DOHH2 (cell line): ENCODE measurements around the gene MMAB.

Experiments used
- EZH2phosphoT487 ChIP-seq: fragments of 200-600 bp; sonication (generic); IDR thresholded peaks from 2 replicates; pipeline ENCODE4 v1.6.1; 2017; ENCODE audit warnings: borderline replicate concordance, mild to moderate bottlenecking, antibody characterized with exemption, low read length, moderate library complexity, mixed read lengths
- TF ChIP-seq, protein P1 (sequence below): fragments of 200-600 bp; sonication (generic); IDR thresholded peaks from one replicate; pipeline ENCODE4 v1.5.1; 2014; ENCODE audit warnings: antibody characterized with exemption, mild to moderate bottlenecking, low read depth, low read length; ENCODE audit not compliant: poor library complexity, severe bottlenecking

DNA sequence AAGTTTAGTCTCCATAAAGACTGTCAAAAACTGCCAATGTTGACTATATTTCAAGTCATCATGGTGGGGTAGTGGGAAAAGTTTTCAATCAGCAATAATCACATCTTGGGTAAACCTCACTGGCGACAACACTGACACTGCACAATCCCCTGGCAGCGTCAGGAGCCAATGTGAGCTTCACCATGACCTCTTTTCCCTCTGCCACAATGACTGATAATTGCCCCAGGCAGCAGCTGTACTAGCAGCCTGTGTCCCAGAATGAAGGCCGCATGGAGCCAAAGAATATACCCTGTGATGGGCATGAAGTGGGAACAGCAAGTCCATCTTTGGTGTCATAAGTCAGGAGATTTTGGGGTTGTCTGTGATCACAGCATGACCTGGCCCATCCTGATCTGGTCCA lies 5.3 kb downstream of the MMAB start:
- TF ChIP-seq, protein P1, sequence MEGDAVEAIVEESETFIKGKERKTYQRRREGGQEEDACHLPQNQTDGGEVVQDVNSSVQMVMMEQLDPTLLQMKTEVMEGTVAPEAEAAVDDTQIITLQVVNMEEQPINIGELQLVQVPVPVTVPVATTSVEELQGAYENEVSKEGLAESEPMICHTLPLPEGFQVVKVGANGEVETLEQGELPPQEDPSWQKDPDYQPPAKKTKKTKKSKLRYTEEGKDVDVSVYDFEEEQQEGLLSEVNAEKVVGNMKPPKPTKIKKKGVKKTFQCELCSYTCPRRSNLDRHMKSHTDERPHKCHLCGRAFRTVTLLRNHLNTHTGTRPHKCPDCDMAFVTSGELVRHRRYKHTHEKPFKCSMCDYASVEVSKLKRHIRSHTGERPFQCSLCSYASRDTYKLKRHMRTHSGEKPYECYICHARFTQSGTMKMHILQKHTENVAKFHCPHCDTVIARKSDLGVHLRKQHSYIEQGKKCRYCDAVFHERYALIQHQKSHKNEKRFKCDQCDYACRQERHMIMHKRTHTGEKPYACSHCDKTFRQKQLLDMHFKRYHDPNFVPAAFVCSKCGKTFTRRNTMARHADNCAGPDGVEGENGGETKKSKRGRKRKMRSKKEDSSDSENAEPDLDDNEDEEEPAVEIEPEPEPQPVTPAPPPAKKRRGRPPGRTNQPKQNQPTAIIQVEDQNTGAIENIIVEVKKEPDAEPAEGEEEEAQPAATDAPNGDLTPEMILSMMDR, result no peak
- TF ChIP-seq EZH2phosphoT487, result no peak
